HepG2 (cell line): ENCODE data around the gene SLC22A31. TPM values are rescaled to one million over a fixed set of nuclear protein-coding genes. Genes with fewer than 3 reads are reported as not detected.

Source experiments
- ATAC-seq: fragments of 200-7000 bp; cut with Tn5 transposase; 3 replicates; pipeline ENCODE4 v1.9.1; 2020; ENCODE audit warnings: mild to moderate bottlenecking, moderate library complexity
- BruUV-seq: library from RNA; stranded (reverse); fragments of 400-500 nt; replicated peaks from 2 replicates; lab custom pipeline; 2021; lab: Mats Ljungman, UMichigan
- CTCF ChIA-PET: fragments of 300-600 bp; formaldehyde crosslinking; extraction: SDS; loops from one replicate; lab custom pipeline; 2021; ENCODE audit warnings: low total read pairs, inconsistent platforms, low intra/inter-chr PET ratio; lab: Yijun Ruan, JAX
- POLR2A ChIA-PET: fragments of 350-600 bp; sonication (Branson Sonifier 250); formaldehyde crosslinking; loops from one replicate; lab custom pipeline; 2020; ENCODE audit warnings: antibody characterized with exemption, inconsistent platforms; lab: Yijun Ruan, JAX
- DNase-seq: peaks from one replicate; pipeline ENCODE4 v3.0.0-alpha.2; 2015; ENCODE audit warnings: low spot score
- FAIRE-seq: peaks from 3 replicates; lab custom pipeline; 2011; peaks lifted over from hg19 to GRCh38; lab: Jason Lieb, UNC
- H2AFZ ChIP-seq: one replicate; pipeline ENCODE4 v1.6.1; 2011; ENCODE audit warnings: low read length, inconsistent platforms
- H3K27ac ChIP-seq: fragments of 300-600 bp; 3 replicates; pipeline ENCODE4 v1.8.0; 2011; ENCODE audit warnings: mixed run types, mild to moderate bottlenecking, mixed read lengths, low read length, inconsistent platforms; ENCODE audit not compliant: insufficient read depth; ENCODE audit errors: extremely low read length
- H3K27me3 ChIP-seq, 2 experiments: fragments of 200-600 bp in 1 of 2; 2 replicates in 1 of 2; 3 replicates in 1 of 2; pipeline versions ENCODE4 v1.6.0 to v1.8.0; 2011; ENCODE audit warnings: low read length in 2 of 2, mild to moderate bottlenecking in 2 of 2, moderate library complexity in 2 of 2, inconsistent platforms in 1 of 2; ENCODE audit not compliant: insufficient read depth in 2 of 2, control insufficient read depth in 1 of 2
- H3K36me3 ChIP-seq, 2 experiments: fragments of 200-600 bp in 1 of 2; replicated peaks in 1 of 2; 2 replicates in 1 of 2; 3 replicates in 1 of 2; pipeline versions ENCODE4 v1.5.1 to v1.8.0; 2011; ENCODE audit warnings: low read length in 2 of 2, inconsistent platforms in 1 of 2; ENCODE audit not compliant: insufficient read depth in 2 of 2, control insufficient read depth in 1 of 2
- H3K4me1 ChIP-seq: 2 replicates; pipeline ENCODE4 v1.5.1; 2012; ENCODE audit warnings: low read length, inconsistent platforms; ENCODE audit not compliant: insufficient read depth
- H3K4me2 ChIP-seq: 2 replicates; pipeline ENCODE4 v1.6.0; 2011; ENCODE audit warnings: low read depth, low read length, inconsistent platforms
- H3K4me3 ChIP-seq, 3 experiments: fragments of 200-600 bp in 1 of 3; sonication (generic), shearing (Covaris generic) in 1 of 3; replicated peaks in 1 of 3; 2 replicates each; pipeline ENCODE4 v1.5.1; 2011 to 2016; ENCODE audit warnings: low read length in 3 of 3, inconsistent platforms in 2 of 3, low read depth in 2 of 3, mild to moderate bottlenecking in 2 of 3, control low read depth in 1 of 3, mixed read lengths in 1 of 3; ENCODE audit not compliant: insufficient read depth in 1 of 3
- H3K79me2 ChIP-seq: one replicate; pipeline ENCODE4 v1.6.1; 2011; ENCODE audit warnings: low read length, inconsistent platforms; ENCODE audit not compliant: insufficient read depth
- H3K9ac ChIP-seq: 2 replicates; pipeline ENCODE4 v1.6.0; 2011; ENCODE audit warnings: mild to moderate bottlenecking, low read depth, low read length, inconsistent platforms; ENCODE audit not compliant: insufficient read depth
- H3K9me3 ChIP-seq: 2 replicates; pipeline ENCODE4 v1.5.1; 2012; ENCODE audit warnings: mild to moderate bottlenecking, low read length
- H4K20me1 ChIP-seq: 2 replicates; pipeline ENCODE4 v1.6.0; 2011; ENCODE audit warnings: inconsistent platforms, mild to moderate bottlenecking, low read length, moderate library complexity; ENCODE audit not compliant: insufficient read depth
- ASH2L ChIP-seq: fragments of 300-600, 200-600 bp; sonication (generic); IDR thresholded peaks from 2 replicates; pipeline ENCODE4 v1.7.0; 2017; ENCODE audit warnings: low read depth, mild to moderate bottlenecking, moderate library complexity, mixed read lengths, low read length; ENCODE audit not compliant: insufficient read length
- DPF2 ChIP-seq: sonication (generic); formaldehyde crosslinking; IDR thresholded peaks from 2 replicates; pipeline ENCODE4 v1.4.0; 2020; ENCODE audit warnings: mild to moderate bottlenecking, low read depth, missing genetic modification reagents, borderline replicate concordance
- ONECUT2 ChIP-seq: sonication (generic); formaldehyde crosslinking; IDR thresholded peaks from 2 replicates; pipeline ENCODE4 v1.4.0; 2020; ENCODE audit warnings: missing genetic modification reagents
- RBFOX2 ChIP-seq: fragments of 200-400 bp; formaldehyde crosslinking; IDR thresholded peaks from 2 replicates; pipeline ENCODE4 v1.6.1; 2017; ENCODE audit warnings: low read depth, mild to moderate bottlenecking, low read length
- ZBTB7A ChIP-seq: sonication (generic); formaldehyde crosslinking; IDR thresholded peaks from 2 replicates; pipeline ENCODE4 v1.8.0; 2022; ENCODE audit warnings: mild to moderate bottlenecking, missing genetic modification reagents
- ZNF24 ChIP-seq: fragments of 450-650 bp; IDR thresholded peaks from 2 replicates; pipeline ENCODE4 v1.6.1; 2017; ENCODE audit warnings: antibody characterized with exemption, mild to moderate bottlenecking
- ZNF282 ChIP-seq: fragments of 450-650 bp; IDR thresholded peaks from 2 replicates; pipeline ENCODE4 v1.6.1; 2018; ENCODE audit not compliant: partially characterized antibody
- ZNF709 ChIP-seq: sonication (generic); formaldehyde crosslinking; IDR thresholded peaks from 2 replicates; pipeline ENCODE4 v1.5.0; 2020; ENCODE audit warnings: mild to moderate bottlenecking, missing genetic modification reagents
- WGBS: methylation state at CpG from one replicate; pipeline ENCODE4 v1.1.6; 2017; ENCODE audit warnings: low lambda C conversion rate; 5-methylcytosine and 5-hydroxymethylcytosine counted together
- in situ Hi-C: cut with HindIII; loops from 2 replicates; pipeline ENCODE4 v1.10.0; 2017; ENCODE audit warnings: low pct_unique_long_range_greater_than_20kb; ENCODE audit not compliant: extremely low pct_ligation_motif_present
- intact Hi-C: fragments of 100-400 bp; cut with micrococcal nuclease; formaldehyde crosslinking; loops from one replicate; pipeline ENCODE4 v1.10.0; 2022; ENCODE audit not compliant: unreplicated experiment
- polyA plus RNA-seq, 8 experiments: library from polyadenylated mRNA; depleted of rRNA in 3 of 8; stranded (reverse) in 7 of 8; unstranded in 1 of 8; fragments of >200 nt; fragmentation: Illumina TruSeq in 4 of 8; extraction: Trizol in 4 of 8; gene quantifications; 2 replicates each; pipeline versions ENCODE4 v1.2.1 to v1.2.3, GENCODE V29; 2011 to 2016; ENCODE audit warnings: low read depth in 4 of 8, missing spikeins in 1 of 8, mixed read lengths in 1 of 8; ENCODE audit not compliant: insufficient read depth in 1 of 8
- total RNA-seq, 5 experiments: library from RNA; depleted of rRNA; stranded (reverse); fragments of >200 nt; fragmentation: Illumina TruSeq; extraction: Trizol; gene quantifications; 2 replicates each; pipeline ENCODE4 v1.2.3, GENCODE V29; 2016; ENCODE audit warnings: low read depth in 1 of 5
- TF ChIP-seq, protein P1 (sequence below): sonication (generic); formaldehyde crosslinking; IDR thresholded peaks from 2 replicates; pipeline ENCODE4 v1.5.1; 2020; ENCODE audit warnings: mild to moderate bottlenecking, missing genetic modification reagents, borderline replicate concordance
- TF ChIP-seq, protein P2 (sequence below): sonication (generic); formaldehyde crosslinking; IDR thresholded peaks from 2 replicates; pipeline ENCODE4 v1.8.0; 2022; ENCODE audit warnings: mild to moderate bottlenecking, missing genetic modification reagents, moderate library complexity
- TF ChIP-seq, protein P3 (sequence below): sonication (generic); formaldehyde crosslinking; IDR thresholded peaks from 2 replicates; pipeline ENCODE4 v1.8.0; 2022; ENCODE audit warnings: mild to moderate bottlenecking, missing genetic modification reagents; ENCODE audit not compliant: insufficient replicate concordance
- TF ChIP-seq, protein P4 (sequence below): sonication (generic); formaldehyde crosslinking; IDR thresholded peaks from 2 replicates; pipeline ENCODE4 v1.4.0; 2020; ENCODE audit warnings: missing genetic modification reagents
- TF ChIP-seq, protein P5 (sequence below): sonication (generic); formaldehyde crosslinking; IDR thresholded peaks from 2 replicates; pipeline ENCODE4 v1.8.0; 2022; ENCODE audit warnings: missing genetic modification reagents, mild to moderate bottlenecking, borderline replicate concordance

SLC22A31 gene
- total and polyA plus RNA-seq, 2 of the 13 experiments (the other 11 are each of a cell fraction or from before 2014, with no cell fraction given) = 67.3 to 83.3 TPM

DNA sequence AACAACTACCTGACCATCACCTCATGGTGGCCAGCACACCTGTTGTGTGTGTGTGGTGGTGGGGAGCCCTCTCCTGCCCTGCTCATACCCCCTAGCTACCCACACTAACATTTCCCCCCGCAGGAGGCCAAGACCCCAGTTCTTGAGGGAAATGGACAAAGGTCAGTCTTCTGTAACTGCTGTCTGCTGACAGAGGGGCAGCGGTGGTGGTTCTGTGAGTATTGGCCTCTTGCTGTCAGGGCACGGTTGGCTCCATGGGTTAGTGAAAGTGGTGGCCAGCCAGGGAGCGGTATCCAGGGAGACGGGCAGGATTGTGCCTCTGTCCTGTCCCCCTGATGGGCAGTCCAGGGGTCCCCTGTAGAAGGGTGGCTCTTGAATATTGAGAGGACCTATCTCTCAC is 43.3 kb upstream of the SLC22A31 start:
- no peak for FAIRE-seq
- H2AFZ ChIP-seq = no peak overlapping the region
- H4K20me1 ChIP-seq = no peaks in the 10 kb centered on the region
- H3K9ac ChIP-seq = peak overlapping the region; percentile 42; the same call in 1 of the 2 replicates
- ChIA-PET POLR2A (interaction anchor here (0.8 to 6.6 kb wide), 2 partner anchors 18 to 26 kb away, joined by 3 to 78 read pairs; partner anchors contain the start of gene ZNF778), CTCF (no interaction called here)
- peak overlapping the region; percentile 64 for H3K4me2 ChIP-seq
- peak overlapping the region in 1 of 3 experiments; percentile 23; a peak in 1 of 6 replicates for H3K4me3 ChIP-seq
- H3K36me3 ChIP-seq = no peaks in the 10 kb centered on the region
- peaks cover 8% of the 10 kb centered on the region for H3K79me2 ChIP-seq
- ATAC-seq = no peak
- 31% methylated on average over 4 of the region's 5 CpGs for WGBS
- in situ Hi-C loops (no loop called here), intact Hi-C loops (loop anchor here (5.0 kb wide), 1 partner anchor 264 kb away; the partner anchor contains the start of gene SPG7)
- no peaks in the 10 kb centered on the region for H3K9me3 ChIP-seq
- BruUV-seq = no TSS peak
- peaks cover 53% of the 10 kb centered on the region for H3K4me1 ChIP-seq
- no peaks in the 10 kb centered on the region; a peak in 1 of 5 replicates for H3K27me3 ChIP-seq
- DNase-seq = no peak
- H3K27ac ChIP-seq = peak overlapping the region; percentile 49
- TF ChIP-seq, protein P1, sequence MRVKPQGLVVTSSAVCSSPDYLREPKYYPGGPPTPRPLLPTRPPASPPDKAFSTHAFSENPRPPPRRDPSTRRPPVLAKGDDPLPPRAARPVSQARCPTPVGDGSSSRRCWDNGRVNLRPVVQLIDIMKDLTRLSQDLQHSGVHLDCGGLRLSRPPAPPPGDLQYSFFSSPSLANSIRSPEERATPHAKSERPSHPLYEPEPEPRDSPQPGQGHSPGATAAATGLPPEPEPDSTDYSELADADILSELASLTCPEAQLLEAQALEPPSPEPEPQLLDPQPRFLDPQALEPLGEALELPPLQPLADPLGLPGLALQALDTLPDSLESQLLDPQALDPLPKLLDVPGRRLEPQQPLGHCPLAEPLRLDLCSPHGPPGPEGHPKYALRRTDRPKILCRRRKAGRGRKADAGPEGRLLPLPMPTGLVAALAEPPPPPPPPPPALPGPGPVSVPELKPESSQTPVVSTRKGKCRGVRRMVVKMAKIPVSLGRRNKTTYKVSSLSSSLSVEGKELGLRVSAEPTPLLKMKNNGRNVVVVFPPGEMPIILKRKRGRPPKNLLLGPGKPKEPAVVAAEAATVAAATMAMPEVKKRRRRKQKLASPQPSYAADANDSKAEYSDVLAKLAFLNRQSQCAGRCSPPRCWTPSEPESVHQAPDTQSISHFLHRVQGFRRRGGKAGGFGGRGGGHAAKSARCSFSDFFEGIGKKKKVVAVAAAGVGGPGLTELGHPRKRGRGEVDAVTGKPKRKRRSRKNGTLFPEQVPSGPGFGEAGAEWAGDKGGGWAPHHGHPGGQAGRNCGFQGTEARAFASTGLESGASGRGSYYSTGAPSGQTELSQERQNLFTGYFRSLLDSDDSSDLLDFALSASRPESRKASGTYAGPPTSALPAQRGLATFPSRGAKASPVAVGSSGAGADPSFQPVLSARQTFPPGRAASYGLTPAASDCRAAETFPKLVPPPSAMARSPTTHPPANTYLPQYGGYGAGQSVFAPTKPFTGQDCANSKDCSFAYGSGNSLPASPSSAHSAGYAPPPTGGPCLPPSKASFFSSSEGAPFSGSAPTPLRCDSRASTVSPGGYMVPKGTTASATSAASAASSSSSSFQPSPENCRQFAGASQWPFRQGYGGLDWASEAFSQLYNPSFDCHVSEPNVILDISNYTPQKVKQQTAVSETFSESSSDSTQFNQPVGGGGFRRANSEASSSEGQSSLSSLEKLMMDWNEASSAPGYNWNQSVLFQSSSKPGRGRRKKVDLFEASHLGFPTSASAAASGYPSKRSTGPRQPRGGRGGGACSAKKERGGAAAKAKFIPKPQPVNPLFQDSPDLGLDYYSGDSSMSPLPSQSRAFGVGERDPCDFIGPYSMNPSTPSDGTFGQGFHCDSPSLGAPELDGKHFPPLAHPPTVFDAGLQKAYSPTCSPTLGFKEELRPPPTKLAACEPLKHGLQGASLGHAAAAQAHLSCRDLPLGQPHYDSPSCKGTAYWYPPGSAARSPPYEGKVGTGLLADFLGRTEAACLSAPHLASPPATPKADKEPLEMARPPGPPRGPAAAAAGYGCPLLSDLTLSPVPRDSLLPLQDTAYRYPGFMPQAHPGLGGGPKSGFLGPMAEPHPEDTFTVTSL = no peak
- TF ChIP-seq, protein P2, sequence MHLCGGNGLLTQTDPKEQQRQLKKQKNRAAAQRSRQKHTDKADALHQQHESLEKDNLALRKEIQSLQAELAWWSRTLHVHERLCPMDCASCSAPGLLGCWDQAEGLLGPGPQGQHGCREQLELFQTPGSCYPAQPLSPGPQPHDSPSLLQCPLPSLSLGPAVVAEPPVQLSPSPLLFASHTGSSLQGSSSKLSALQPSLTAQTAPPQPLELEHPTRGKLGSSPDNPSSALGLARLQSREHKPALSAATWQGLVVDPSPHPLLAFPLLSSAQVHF (CRISPR knock-in tag) = no peak
- TF ChIP-seq ZBTB7A (CRISPR knock-in tag) = 0 out of 2 replicates have a peak, but pooled peaks have one; percentile 61
- TF ChIP-seq, protein P3, sequence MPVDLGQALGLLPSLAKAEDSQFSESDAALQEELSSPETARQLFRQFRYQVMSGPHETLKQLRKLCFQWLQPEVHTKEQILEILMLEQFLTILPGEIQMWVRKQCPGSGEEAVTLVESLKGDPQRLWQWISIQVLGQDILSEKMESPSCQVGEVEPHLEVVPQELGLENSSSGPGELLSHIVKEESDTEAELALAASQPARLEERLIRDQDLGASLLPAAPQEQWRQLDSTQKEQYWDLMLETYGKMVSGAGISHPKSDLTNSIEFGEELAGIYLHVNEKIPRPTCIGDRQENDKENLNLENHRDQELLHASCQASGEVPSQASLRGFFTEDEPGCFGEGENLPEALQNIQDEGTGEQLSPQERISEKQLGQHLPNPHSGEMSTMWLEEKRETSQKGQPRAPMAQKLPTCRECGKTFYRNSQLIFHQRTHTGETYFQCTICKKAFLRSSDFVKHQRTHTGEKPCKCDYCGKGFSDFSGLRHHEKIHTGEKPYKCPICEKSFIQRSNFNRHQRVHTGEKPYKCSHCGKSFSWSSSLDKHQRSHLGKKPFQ (CRISPR knock-in tag) = no peak
- TF ChIP-seq, protein P4, sequence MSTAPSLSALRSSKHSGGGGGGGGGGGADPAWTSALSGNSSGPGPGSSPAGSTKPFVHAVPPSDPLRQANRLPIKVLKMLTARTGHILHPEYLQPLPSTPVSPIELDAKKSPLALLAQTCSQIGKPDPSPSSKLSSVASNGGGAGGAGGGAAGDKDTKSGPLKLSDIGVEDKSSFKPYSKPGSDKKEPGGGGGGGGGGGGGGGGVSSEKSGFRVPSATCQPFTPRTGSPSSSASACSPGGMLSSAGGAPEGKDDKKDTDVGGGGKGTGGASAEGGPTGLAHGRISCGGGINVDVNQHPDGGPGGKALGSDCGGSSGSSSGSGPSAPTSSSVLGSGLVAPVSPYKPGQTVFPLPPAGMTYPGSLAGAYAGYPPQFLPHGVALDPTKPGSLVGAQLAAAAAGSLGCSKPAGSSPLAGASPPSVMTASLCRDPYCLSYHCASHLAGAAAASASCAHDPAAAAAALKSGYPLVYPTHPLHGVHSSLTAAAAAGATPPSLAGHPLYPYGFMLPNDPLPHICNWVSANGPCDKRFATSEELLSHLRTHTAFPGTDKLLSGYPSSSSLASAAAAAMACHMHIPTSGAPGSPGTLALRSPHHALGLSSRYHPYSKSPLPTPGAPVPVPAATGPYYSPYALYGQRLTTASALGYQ = no peak
- TF ChIP-seq ZNF24 = no peak
- no peak for TF ChIP-seq RBFOX2
- no peak for TF ChIP-seq ZNF282
- no peak for TF ChIP-seq ZNF709 (CRISPR knock-in tag)
- TF ChIP-seq ASH2L = no peak
- TF ChIP-seq, protein P5, sequence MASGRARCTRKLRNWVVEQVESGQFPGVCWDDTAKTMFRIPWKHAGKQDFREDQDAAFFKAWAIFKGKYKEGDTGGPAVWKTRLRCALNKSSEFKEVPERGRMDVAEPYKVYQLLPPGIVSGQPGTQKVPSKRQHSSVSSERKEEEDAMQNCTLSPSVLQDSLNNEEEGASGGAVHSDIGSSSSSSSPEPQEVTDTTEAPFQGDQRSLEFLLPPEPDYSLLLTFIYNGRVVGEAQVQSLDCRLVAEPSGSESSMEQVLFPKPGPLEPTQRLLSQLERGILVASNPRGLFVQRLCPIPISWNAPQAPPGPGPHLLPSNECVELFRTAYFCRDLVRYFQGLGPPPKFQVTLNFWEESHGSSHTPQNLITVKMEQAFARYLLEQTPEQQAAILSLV (CRISPR knock-in tag) = no peak
- TF ChIP-seq ONECUT2 (CRISPR knock-in tag) = no peak
- TF ChIP-seq DPF2 (CRISPR knock-in tag) = no peak
